Measurements from ENCODE around the gene RFK. TPM values are rescaled to one million over a fixed set of nuclear protein-coding genes. Genes with fewer than 3 reads are reported as not detected.
A peak's percentile ranks its signal among the peaks of the same experiment; 100 is the strongest.

Gene RFK
- total RNA-seq, 1 donor from 2014 or later: 26.8 TPM

GRCh38 chr9:76403352-76403751 lies 9.1 kb upstream of the RFK start:
- DNase-seq (ENCODE audit: low read depth) (peak; percentile 77), FAIRE-seq (peak; percentile 100)
- Histone ChIP-seq H3K27me3 (ENCODE audit: insufficient read depth, low read length) (no peaks in the 10 kb centered on the region), H3K27ac (ENCODE audit: low read depth, low read length) (peak overlapping the region; percentile 1), H3K9me3 (ENCODE audit: insufficient read depth, low read depth, low read length) (no peaks in the 10 kb centered on the region), H3K4me1 (ENCODE audit: insufficient read depth, low read length) (peaks cover 7% of the 10 kb centered on the region), H3K4me3 (ENCODE audit: insufficient read depth, low read depth, low read length) (no peak overlapping the region), H3K79me2 (ENCODE audit: insufficient read depth, low read length) (no peaks in the 10 kb centered on the region), H3K36me3 (ENCODE audit: insufficient read depth, low read length) (no peaks in the 10 kb centered on the region), H3K9ac (ENCODE audit: low read length) (peak overlapping the region; percentile 34), H2AFZ (ENCODE audit: low read depth, low read length) (peak overlapping the region; percentile 68), H4K20me1 (ENCODE audit: insufficient read depth, low read length) (no peaks in the 10 kb centered on the region), H3K4me2 (ENCODE audit: low read length) (peak overlapping the region; percentile 72)
- no peak overlapping the region for H3K4me3 Mint-ChIP-seq (ENCODE audit: unreplicated experiment)
- peak overlapping the region; percentile 8 for H3K27ac Mint-ChIP-seq (ENCODE audit: unreplicated experiment)
- TF ChIP-seq EZH2 (IDR thresholded peaks at IDR 0.05; ENCODE audit: insufficient read depth, low read length): no peak
- TF ChIP-seq CTCF (IDR thresholded peaks at IDR 0.05; ENCODE audit: insufficient read depth, low read depth, low read length): peak; percentile 70
- H3K4me1 Mint-ChIP-seq (ENCODE audit: low read depth, unreplicated experiment): peaks cover 8% of the 10 kb centered on the region
- no peaks in the 10 kb centered on the region for H3K36me3 Mint-ChIP-seq (ENCODE audit: low read depth, unreplicated experiment)
- no peaks in the 10 kb centered on the region for H3K27me3 Mint-ChIP-seq (ENCODE audit: low read depth, unreplicated experiment)
- H3K9me3 Mint-ChIP-seq (ENCODE audit: unreplicated experiment): no peaks in the 10 kb centered on the region

- no peaks in the 10 kb centered on the region for H3K27me3 ChIP-seq (ENCODE audit: insufficient read depth, low read length)
- H3K36me3 Mint-ChIP-seq (ENCODE audit: low read depth, unreplicated experiment): no peaks in the 10 kb centered on the region
- H3K4me1 Mint-ChIP-seq (ENCODE audit: low read depth, unreplicated experiment): peaks cover 8% of the 10 kb centered on the region
- H3K4me3 Mint-ChIP-seq (ENCODE audit: unreplicated experiment): no peak overlapping the region
- FAIRE-seq (no peak), DNase-seq (ENCODE audit: low read depth) (no peak)
- H3K9me3 Mint-ChIP-seq (ENCODE audit: unreplicated experiment): no peaks in the 10 kb centered on the region
- H3K4me1 ChIP-seq (ENCODE audit: insufficient read depth, low read length): peaks cover 7% of the 10 kb centered on the region
- H2AFZ ChIP-seq (ENCODE audit: low read depth, low read length): no peak overlapping the region
- H3K27ac Mint-ChIP-seq (ENCODE audit: unreplicated experiment): no peak overlapping the region
- H3K79me2 ChIP-seq (ENCODE audit: insufficient read depth, low read length): no peaks in the 10 kb centered on the region
- H3K9ac ChIP-seq (ENCODE audit: low read length): no peak overlapping the region
- H3K27ac ChIP-seq (ENCODE audit: low read depth, low read length): no peak overlapping the region
- no peak overlapping the region for H3K4me3 ChIP-seq (ENCODE audit: insufficient read depth, low read depth, low read length)
- H3K4me2 ChIP-seq (ENCODE audit: low read length): no peak overlapping the region
- H3K9me3 ChIP-seq (ENCODE audit: insufficient read depth, low read depth, low read length): no peaks in the 10 kb centered on the region
- TF ChIP-seq EZH2 (IDR thresholded peaks at IDR 0.05; ENCODE audit: insufficient read depth, low read length) (no peak), CTCF (IDR thresholded peaks at IDR 0.05; ENCODE audit: insufficient read depth, low read depth, low read length) (no peak)
- H3K36me3 ChIP-seq (ENCODE audit: insufficient read depth, low read length): no peaks in the 10 kb centered on the region
- H3K27me3 Mint-ChIP-seq (ENCODE audit: low read depth, unreplicated experiment): no peaks in the 10 kb centered on the region
- H4K20me1 ChIP-seq (ENCODE audit: insufficient read depth, low read length): no peaks in the 10 kb centered on the region
Measured at GRCh38 chr9:76401580-76402354, 7.5 kb upstream of the RFK start.

GRCh38 chr9:76401176-76401575 lies 7.0 kb upstream of the RFK start:
- Mint-ChIP-seq H3K27me3 (ENCODE audit: low read depth, unreplicated experiment) (no peaks in the 10 kb centered on the region), H3K4me1 (ENCODE audit: low read depth, unreplicated experiment) (peaks cover 8% of the 10 kb centered on the region), H3K9me3 (ENCODE audit: unreplicated experiment) (no peaks in the 10 kb centered on the region), H3K27ac (ENCODE audit: unreplicated experiment) (no peak overlapping the region), H3K36me3 (ENCODE audit: low read depth, unreplicated experiment) (no peaks in the 10 kb centered on the region), H3K4me3 (ENCODE audit: unreplicated experiment) (no peak overlapping the region)
- Histone ChIP-seq H3K4me1 (ENCODE audit: insufficient read depth, low read length) (peaks cover 7% of the 10 kb centered on the region), H3K36me3 (ENCODE audit: insufficient read depth, low read length) (no peaks in the 10 kb centered on the region), H3K4me3 (ENCODE audit: insufficient read depth, low read depth, low read length) (no peak overlapping the region), H3K4me2 (ENCODE audit: low read length) (no peak overlapping the region), H3K27ac (ENCODE audit: low read depth, low read length) (no peak overlapping the region), H3K9me3 (ENCODE audit: insufficient read depth, low read depth, low read length) (no peaks in the 10 kb centered on the region), H3K27me3 (ENCODE audit: insufficient read depth, low read length) (no peaks in the 10 kb centered on the region), H2AFZ (ENCODE audit: low read depth, low read length) (no peak overlapping the region), H3K9ac (ENCODE audit: low read length) (no peak overlapping the region), H3K79me2 (ENCODE audit: insufficient read depth, low read length) (no peaks in the 10 kb centered on the region), H4K20me1 (ENCODE audit: insufficient read depth, low read length) (no peaks in the 10 kb centered on the region)
- FAIRE-seq: no peak
- TF ChIP-seq EZH2 (IDR thresholded peaks at IDR 0.05; ENCODE audit: insufficient read depth, low read length) (no peak), CTCF (IDR thresholded peaks at IDR 0.05; ENCODE audit: insufficient read depth, low read depth, low read length) (no peak)
- no peak for DNase-seq (ENCODE audit: low read depth)
